Mammary epithelial cell (primary cell): ENCODE measurements around the gene CEBPZ.
A peak's percentile ranks its signal among the peaks of the same experiment; 100 is the strongest.

ENCODE experiments used
- CTCF ChIP-seq, 2 donors: IDR thresholded peaks in 1 of 2; conservative IDR thresholded peaks in 1 of 2; 2 replicates each; pipeline ENCODE4 v1.5.1; 2011 to 2012; ENCODE audit warnings: inconsistent platforms in 2 of 2, low read length in 2 of 2, mild to moderate bottlenecking in 2 of 2, control low read depth in 1 of 2, low read depth in 1 of 2; ENCODE audit not compliant: insufficient read depth in 1 of 2; ENCODE audit errors: extremely low read depth in 1 of 2
- EZH2 ChIP-seq: IDR thresholded peaks from 2 replicates; pipeline ENCODE4 v1.6.1; 2012; ENCODE audit warnings: low read length, inconsistent platforms, borderline replicate concordance

- peak in 1 of 2 donors; percentile 0 for TF ChIP-seq CTCF (conservative IDR thresholded peaks at IDR 0.05 in 1 of 2, IDR thresholded peaks at IDR 0.05 in 1 of 2; ENCODE audit: extremely low read depth in 1 of 2, insufficient read depth in 1 of 2, low read depth in 1 of 2, low read length in 2 of 2)
- TF ChIP-seq EZH2 = no peak
Measured at GRCh38 chr2:37180006-37180639, 51.3 kb downstream of the CEBPZ start.
